Measurements from ENCODE around the gene INPP4B.

The INPP4B gene

GRCh38 chr4:142312391-142312790 is 533.7 kb downstream of the INPP4B start:
- Histone ChIP-seq H3K36me3 (ENCODE audit: low read depth) (peaks cover 53% of the 10 kb centered on the region), H3K27me3 (ENCODE audit: insufficient read depth, poor library complexity, severe bottlenecking) (no peaks in the 10 kb centered on the region), H3K27ac (ENCODE audit: poor library complexity, severe bottlenecking) (no peak overlapping the region), H3K9me3 (ENCODE audit: severe bottlenecking) (no peaks in the 10 kb centered on the region), H3K4me3 (ENCODE audit: severe bottlenecking) (no peak overlapping the region), H3K4me1 (ENCODE audit: insufficient read depth, poor library complexity, severe bottlenecking) (no peaks in the 10 kb centered on the region)
- no peak for ATAC-seq (ENCODE audit: low read depth)
- TF ChIP-seq, protein P1, sequence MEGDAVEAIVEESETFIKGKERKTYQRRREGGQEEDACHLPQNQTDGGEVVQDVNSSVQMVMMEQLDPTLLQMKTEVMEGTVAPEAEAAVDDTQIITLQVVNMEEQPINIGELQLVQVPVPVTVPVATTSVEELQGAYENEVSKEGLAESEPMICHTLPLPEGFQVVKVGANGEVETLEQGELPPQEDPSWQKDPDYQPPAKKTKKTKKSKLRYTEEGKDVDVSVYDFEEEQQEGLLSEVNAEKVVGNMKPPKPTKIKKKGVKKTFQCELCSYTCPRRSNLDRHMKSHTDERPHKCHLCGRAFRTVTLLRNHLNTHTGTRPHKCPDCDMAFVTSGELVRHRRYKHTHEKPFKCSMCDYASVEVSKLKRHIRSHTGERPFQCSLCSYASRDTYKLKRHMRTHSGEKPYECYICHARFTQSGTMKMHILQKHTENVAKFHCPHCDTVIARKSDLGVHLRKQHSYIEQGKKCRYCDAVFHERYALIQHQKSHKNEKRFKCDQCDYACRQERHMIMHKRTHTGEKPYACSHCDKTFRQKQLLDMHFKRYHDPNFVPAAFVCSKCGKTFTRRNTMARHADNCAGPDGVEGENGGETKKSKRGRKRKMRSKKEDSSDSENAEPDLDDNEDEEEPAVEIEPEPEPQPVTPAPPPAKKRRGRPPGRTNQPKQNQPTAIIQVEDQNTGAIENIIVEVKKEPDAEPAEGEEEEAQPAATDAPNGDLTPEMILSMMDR (IDR thresholded peaks at IDR 0.05; ENCODE audit: poor library complexity, severe bottlenecking) = no peak
- no peak for DNase-seq (ENCODE audit: low spot score)

- TF ChIP-seq, protein P1 (IDR thresholded peaks at IDR 0.05; ENCODE audit: poor library complexity, severe bottlenecking) = no peak
- Histone ChIP-seq H3K4me3 (ENCODE audit: severe bottlenecking) (no peak overlapping the region), H3K4me1 (ENCODE audit: insufficient read depth, poor library complexity, severe bottlenecking) (no peaks in the 10 kb centered on the region), H3K36me3 (ENCODE audit: low read depth) (peaks cover 55% of the 10 kb centered on the region), H3K27ac (ENCODE audit: poor library complexity, severe bottlenecking) (no peak overlapping the region), H3K9me3 (ENCODE audit: severe bottlenecking) (no peaks in the 10 kb centered on the region), H3K27me3 (ENCODE audit: insufficient read depth, poor library complexity, severe bottlenecking) (no peaks in the 10 kb centered on the region)
- ATAC-seq (ENCODE audit: low read depth) (no peak), DNase-seq (ENCODE audit: low spot score) (no peak)
Observed at GRCh38 chr4:142311916-142312315, 534.2 kb downstream of the INPP4B start.

DNA sequence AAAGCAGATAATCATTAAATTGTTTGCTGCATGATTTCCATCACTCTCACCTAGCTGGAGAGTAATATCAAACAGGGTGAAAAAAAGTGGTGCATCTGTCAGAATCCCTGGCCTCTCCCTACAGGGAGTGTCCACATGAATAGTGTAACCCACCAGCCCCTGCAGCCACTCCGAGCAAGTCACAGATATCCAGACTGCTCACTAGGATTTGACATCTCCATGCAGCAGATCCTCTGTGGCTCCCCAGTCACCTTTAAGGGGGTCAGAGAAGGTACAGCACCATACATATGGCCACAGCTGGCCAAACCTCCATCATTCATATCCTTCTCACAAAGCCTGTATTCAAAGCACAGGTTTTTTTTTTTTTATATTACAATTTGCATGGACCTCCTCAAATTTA is 536.3 kb downstream of the INPP4B start:
- Histone ChIP-seq H3K4me1 (ENCODE audit: insufficient read depth, poor library complexity, severe bottlenecking) (no peaks in the 10 kb centered on the region), H3K27me3 (ENCODE audit: insufficient read depth, poor library complexity, severe bottlenecking) (no peaks in the 10 kb centered on the region), H3K27ac (ENCODE audit: poor library complexity, severe bottlenecking) (no peak overlapping the region), H3K36me3 (ENCODE audit: low read depth) (peaks cover 57% of the 10 kb centered on the region), H3K9me3 (ENCODE audit: severe bottlenecking) (no peaks in the 10 kb centered on the region), H3K4me3 (ENCODE audit: severe bottlenecking) (no peak overlapping the region)
- DNase-seq (ENCODE audit: low spot score) (no peak), ATAC-seq (ENCODE audit: low read depth) (no peak)
- TF ChIP-seq, protein P1 (IDR thresholded peaks at IDR 0.05; ENCODE audit: poor library complexity, severe bottlenecking) = no peak

DNA sequence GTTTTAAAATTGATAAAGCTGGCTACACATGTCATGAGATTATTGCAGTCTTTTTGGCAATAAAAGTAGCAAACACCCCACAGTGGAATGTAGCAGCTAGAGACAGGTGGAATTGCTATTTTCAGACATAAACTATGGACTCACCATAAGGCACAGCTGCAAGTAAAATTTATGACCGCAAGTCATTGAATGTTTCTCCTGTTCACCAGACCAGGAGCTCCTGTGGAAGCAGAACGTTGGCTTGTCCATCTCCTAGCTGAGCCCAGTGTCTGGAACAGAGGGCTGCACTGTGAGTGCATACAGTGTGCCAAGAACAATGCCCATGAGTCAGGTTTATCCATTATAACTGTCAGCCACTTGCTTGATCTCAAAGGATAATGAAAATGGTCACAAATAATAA is 538.2 kb downstream of the INPP4B start:
- H3K27me3 ChIP-seq (ENCODE audit: insufficient read depth, poor library complexity, severe bottlenecking) = no peaks in the 10 kb centered on the region

DNA sequence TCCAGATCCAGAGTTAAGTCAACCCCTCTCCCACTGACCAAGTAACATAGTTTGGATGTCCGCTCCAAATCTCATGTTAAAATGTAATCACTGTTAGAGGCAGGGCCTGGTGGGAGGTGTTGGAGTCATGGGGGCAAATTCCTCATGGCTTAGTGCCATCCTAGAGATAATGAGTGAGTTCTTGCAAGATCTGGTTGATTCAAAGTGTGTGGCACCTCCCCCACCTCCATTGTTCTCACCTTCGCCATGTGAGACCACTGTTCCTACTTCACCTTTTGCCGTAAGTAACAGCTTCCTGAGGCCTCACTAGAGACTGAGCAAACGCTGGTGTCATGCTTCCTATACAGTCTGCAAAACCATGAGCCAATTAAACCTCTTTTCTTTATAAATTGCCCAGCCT is 548.8 kb downstream of the INPP4B start:
- Histone ChIP-seq H3K4me1 (ENCODE audit: insufficient read depth, poor library complexity, severe bottlenecking) (no peaks in the 10 kb centered on the region), H3K27ac (ENCODE audit: poor library complexity, severe bottlenecking) (no peak overlapping the region), H3K36me3 (ENCODE audit: low read depth) (peaks cover 10% of the 10 kb centered on the region), H3K27me3 (ENCODE audit: insufficient read depth, poor library complexity, severe bottlenecking) (no peaks in the 10 kb centered on the region), H3K9me3 (ENCODE audit: severe bottlenecking) (no peaks in the 10 kb centered on the region), H3K4me3 (ENCODE audit: severe bottlenecking) (no peak overlapping the region)
- TF ChIP-seq, protein P1 (IDR thresholded peaks at IDR 0.05; ENCODE audit: poor library complexity, severe bottlenecking) = no peak
- ATAC-seq (ENCODE audit: low read depth) (no peak), DNase-seq (ENCODE audit: low spot score) (no peak)

More for the DNA sequence above, 538.2 kb downstream of the INPP4B start:
- TF ChIP-seq, protein P1 (IDR thresholded peaks at IDR 0.05; ENCODE audit: poor library complexity, severe bottlenecking) = no peak
- H3K36me3 ChIP-seq (ENCODE audit: low read depth) = peaks cover 52% of the 10 kb centered on the region
- no peaks in the 10 kb centered on the region for H3K4me1 ChIP-seq (ENCODE audit: insufficient read depth, poor library complexity, severe bottlenecking)
- no peak overlapping the region for H3K4me3 ChIP-seq (ENCODE audit: severe bottlenecking)
- H3K27ac ChIP-seq (ENCODE audit: poor library complexity, severe bottlenecking) = no peak overlapping the region
- H3K9me3 ChIP-seq (ENCODE audit: severe bottlenecking) = no peaks in the 10 kb centered on the region
- DNase-seq (ENCODE audit: low spot score) (no peak), ATAC-seq (ENCODE audit: low read depth) (no peak)

Measured in RWPE2 (cell line).